Neutrophil (primary cell): ENCODE results near the gene SPOUT1.

Experiments
- H3K27ac ChIP-seq: fragments of 200-600 bp; sonication (generic); 2 replicates; pipeline ENCODE4 v1.5.1; 2016; ENCODE audit warnings: mild to moderate bottlenecking, moderate library complexity
- H3K27me3 ChIP-seq: fragments of 200-600 bp; sonication (generic); 2 replicates; pipeline ENCODE4 v1.6.0; 2016; ENCODE audit warnings: mild to moderate bottlenecking
- H3K36me3 ChIP-seq: fragments of 200-600 bp; sonication (generic); 2 replicates; pipeline ENCODE4 v1.5.1; 2017
- H3K4me1 ChIP-seq, 2 experiments: fragments of 200-600 bp in 1 of 2; sonication (generic) in 1 of 2; 1 replicate in 1 of 2; 2 replicates in 1 of 2; pipeline versions ENCODE4 v1.5.1 to v1.6.1; 2013 to 2016; ENCODE audit warnings: low read depth in 1 of 2, low read length in 1 of 2, mild to moderate bottlenecking in 1 of 2, moderate library complexity in 1 of 2; ENCODE audit not compliant: control insufficient read depth in 1 of 2, insufficient read depth in 1 of 2
- H3K4me3 ChIP-seq, 2 experiments: fragments of 200-600 bp in 1 of 2; sonication (generic) in 1 of 2; 1 replicate in 1 of 2; 2 replicates in 1 of 2; pipeline ENCODE4 v1.5.1; 2013 to 2016; ENCODE audit warnings: low read depth in 1 of 2, low read length in 1 of 2, mild to moderate bottlenecking in 1 of 2, moderate library complexity in 1 of 2
- H3K9me3 ChIP-seq: fragments of 200-600 bp; sonication (generic); 2 replicates; pipeline ENCODE4 v1.5.1; 2016
- TF ChIP-seq, protein P1 (sequence below): fragments of 200-600 bp; sonication (generic); IDR thresholded peaks from 2 replicates; pipeline ENCODE4 v1.5.1; 2016; ENCODE audit warnings: antibody characterized with exemption

SPOUT1 gene

GRCh38 chr9:128828267-128828666, 1.3 kb downstream of the SPOUT1 start:
- Histone ChIP-seq H3K9me3 (no peaks in the 10 kb centered on the region), H3K27me3 (no peaks in the 10 kb centered on the region), H3K4me1 (peaks cover 12 to 20% of the 10 kb centered on the region in 2 experiments), H3K36me3 (peaks cover 35% of the 10 kb centered on the region), H3K27ac (no peak overlapping the region), H3K4me3 (no peak overlapping the region)
- TF ChIP-seq, protein P1, sequence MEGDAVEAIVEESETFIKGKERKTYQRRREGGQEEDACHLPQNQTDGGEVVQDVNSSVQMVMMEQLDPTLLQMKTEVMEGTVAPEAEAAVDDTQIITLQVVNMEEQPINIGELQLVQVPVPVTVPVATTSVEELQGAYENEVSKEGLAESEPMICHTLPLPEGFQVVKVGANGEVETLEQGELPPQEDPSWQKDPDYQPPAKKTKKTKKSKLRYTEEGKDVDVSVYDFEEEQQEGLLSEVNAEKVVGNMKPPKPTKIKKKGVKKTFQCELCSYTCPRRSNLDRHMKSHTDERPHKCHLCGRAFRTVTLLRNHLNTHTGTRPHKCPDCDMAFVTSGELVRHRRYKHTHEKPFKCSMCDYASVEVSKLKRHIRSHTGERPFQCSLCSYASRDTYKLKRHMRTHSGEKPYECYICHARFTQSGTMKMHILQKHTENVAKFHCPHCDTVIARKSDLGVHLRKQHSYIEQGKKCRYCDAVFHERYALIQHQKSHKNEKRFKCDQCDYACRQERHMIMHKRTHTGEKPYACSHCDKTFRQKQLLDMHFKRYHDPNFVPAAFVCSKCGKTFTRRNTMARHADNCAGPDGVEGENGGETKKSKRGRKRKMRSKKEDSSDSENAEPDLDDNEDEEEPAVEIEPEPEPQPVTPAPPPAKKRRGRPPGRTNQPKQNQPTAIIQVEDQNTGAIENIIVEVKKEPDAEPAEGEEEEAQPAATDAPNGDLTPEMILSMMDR = no peak

- Histone ChIP-seq H3K4me1 (peaks cover 12 to 20% of the 10 kb centered on the region in 2 experiments), H3K9me3 (no peaks in the 10 kb centered on the region), H3K27ac (no peak overlapping the region), H3K27me3 (no peaks in the 10 kb centered on the region), H3K4me3 (no peak overlapping the region), H3K36me3 (peaks cover 53% of the 10 kb centered on the region)
- TF ChIP-seq, protein P1 = no peak
These were observed 3.5 kb downstream of the SPOUT1 start for GRCh38 chr9:128825923-128826700.

GRCh38 chr9:128824911-128825310, 4.7 kb downstream of the SPOUT1 start:
- no peak overlapping the region for H3K27ac ChIP-seq
- TF ChIP-seq, protein P1 = no peak
- no peak overlapping the region for H3K4me3 ChIP-seq
- peaks cover 8 to 14% of the 10 kb centered on the region in 2 experiments for H3K4me1 ChIP-seq
- peaks cover 5% of the 10 kb centered on the region for H3K27me3 ChIP-seq
- H3K36me3 ChIP-seq = peaks cover 53% of the 10 kb centered on the region
- no peaks in the 10 kb centered on the region for H3K9me3 ChIP-seq

GRCh38 chr9:128823903-128824406, 5.6 kb downstream of the SPOUT1 start:
- TF ChIP-seq, protein P1 = no peak
- H3K36me3 ChIP-seq = peaks cover 53% of the 10 kb centered on the region
- no peak overlapping the region for H3K4me3 ChIP-seq
- H3K9me3 ChIP-seq = no peaks in the 10 kb centered on the region
- H3K27me3 ChIP-seq = peaks cover 14% of the 10 kb centered on the region
- no peak overlapping the region for H3K27ac ChIP-seq
- H3K4me1 ChIP-seq = peaks cover 7 to 11% of the 10 kb centered on the region in 2 experiments

- H3K9me3 ChIP-seq = no peaks in the 10 kb centered on the region
- H3K4me1 ChIP-seq = peaks cover 8% of the 10 kb centered on the region in 2 experiments
- TF ChIP-seq, protein P1 = no peak
- H3K27ac ChIP-seq = no peak overlapping the region
- H3K36me3 ChIP-seq = peaks cover 53% of the 10 kb centered on the region
- no peak overlapping the region for H3K4me3 ChIP-seq
- peaks cover 18% of the 10 kb centered on the region for H3K27me3 ChIP-seq
These were observed 6.2 kb downstream of the SPOUT1 start for GRCh38 chr9:128823362-128823902.
